Measurements from ENCODE around the gene ITPKC. TPM values are rescaled to one million over a fixed set of nuclear protein-coding genes. Genes with fewer than 3 reads are reported as not detected.
"Not testable (repeated sequence)": the region's sequence is repeated elsewhere in the genome, so short reads cannot be mapped to it uniquely, and the experiment has no call there.

Gene ITPKC
- total RNA-seq, 1 experiment from 2014 or later, result 25.3 TPM

DNA sequence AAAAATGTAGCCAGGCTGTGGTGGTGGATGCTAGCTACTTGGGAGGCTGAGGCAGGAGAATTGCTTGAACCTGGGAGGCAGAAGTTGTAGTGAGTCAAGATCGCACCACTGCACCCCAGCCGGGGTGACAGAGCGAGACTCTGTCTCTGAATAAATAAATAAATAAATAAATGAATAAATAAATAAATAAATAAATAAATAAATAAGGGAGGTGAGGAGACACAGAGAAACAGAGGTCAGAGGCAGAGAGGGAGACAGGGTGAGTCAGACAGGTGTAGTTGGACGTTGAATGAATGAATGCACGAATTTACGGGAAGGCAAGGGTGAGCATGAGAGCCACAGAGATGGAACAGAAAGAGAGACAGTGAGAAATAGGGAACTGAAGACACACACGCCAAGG is 64.2 kb downstream of the ITPKC start:
- DNase-seq, result no peak
- Mint-ChIP-seq H3K9me3 (ENCODE audit: low read depth, unreplicated experiment) (no peaks in the 10 kb centered on the region), H3K36me3 (ENCODE audit: insufficient read depth, unreplicated experiment) (peaks cover 48% of the 10 kb centered on the region), H3K4me1 (ENCODE audit: low read depth, unreplicated experiment) (peaks cover 11% of the 10 kb centered on the region), H3K27me3 (ENCODE audit: unreplicated experiment) (no peaks in the 10 kb centered on the region), H3K4me3 (ENCODE audit: low read depth, unreplicated experiment) (no peak overlapping the region), H3K27ac (ENCODE audit: unreplicated experiment) (no peak overlapping the region)
- CTCF ChIA-PET, result no interaction called here
- no TSS peak for BruUV-seq (replicated peaks)
- TF ChIP-seq CTCF (IDR thresholded peaks at IDR 0.05; ENCODE audit: unreplicated experiment), result no peak
- intact Hi-C loops (cut with micrococcal nuclease; ENCODE audit: unreplicated experiment), result no loop called here

DNA sequence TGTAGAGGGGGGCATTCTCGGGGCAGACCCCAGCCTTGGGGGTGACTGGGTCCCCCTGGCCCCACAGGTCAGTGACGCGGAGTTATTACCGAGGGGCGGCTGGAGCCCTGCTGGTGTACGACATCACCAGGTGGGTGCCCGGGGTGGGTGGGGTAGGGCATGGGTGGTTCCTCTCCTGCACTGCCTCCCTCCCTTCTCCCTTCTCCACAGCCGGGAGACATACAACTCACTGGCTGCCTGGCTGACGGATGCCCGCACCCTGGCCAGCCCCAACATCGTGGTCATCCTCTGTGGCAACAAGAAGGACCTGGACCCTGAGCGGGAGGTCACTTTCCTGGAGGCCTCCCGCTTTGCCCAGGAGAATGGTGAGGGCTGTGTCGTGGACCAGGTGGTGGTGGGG is 66.8 kb downstream of the ITPKC start:
- Mint-ChIP-seq H3K27me3 (ENCODE audit: unreplicated experiment) (no peaks in the 10 kb centered on the region), H3K27ac (ENCODE audit: unreplicated experiment) (no peak overlapping the region), H3K4me3 (ENCODE audit: low read depth, unreplicated experiment) (no peak overlapping the region), H3K36me3 (ENCODE audit: insufficient read depth, unreplicated experiment) (peaks cover 38% of the 10 kb centered on the region), H3K4me1 (ENCODE audit: low read depth, unreplicated experiment) (peaks cover 5% of the 10 kb centered on the region), H3K9me3 (ENCODE audit: low read depth, unreplicated experiment) (no peaks in the 10 kb centered on the region)
- CTCF ChIA-PET, result no interaction called here
- no peak for DNase-seq
- intact Hi-C loops (cut with micrococcal nuclease; ENCODE audit: unreplicated experiment), result no loop called here
- BruUV-seq (replicated peaks), result no TSS peak
- no peak for TF ChIP-seq CTCF (IDR thresholded peaks at IDR 0.05; ENCODE audit: unreplicated experiment)

DNA sequence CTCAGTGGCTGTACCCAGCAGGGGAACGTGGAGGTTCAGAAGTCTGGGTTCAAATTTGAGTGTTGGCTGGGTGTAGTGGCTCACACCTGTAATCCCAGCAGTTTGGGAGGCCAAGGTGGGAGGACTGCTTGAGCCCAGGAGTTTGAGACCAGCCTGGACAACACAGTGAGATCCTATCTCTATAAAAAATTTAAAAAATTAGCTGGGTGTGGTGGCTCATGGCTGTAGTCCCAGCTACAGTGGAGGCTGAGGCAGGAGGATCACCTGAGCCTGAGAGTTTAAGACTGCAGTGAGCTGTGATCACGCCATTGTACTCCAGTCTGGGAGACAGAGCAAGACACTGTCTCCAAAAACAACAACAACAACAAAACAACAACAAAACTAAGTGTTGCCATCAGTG is 67.2 kb downstream of the ITPKC start:
- DNase-seq; H3K27ac Mint-ChIP-seq (ENCODE audit: unreplicated experiment); intact Hi-C loops (cut with micrococcal nuclease; ENCODE audit: unreplicated experiment); H3K27me3 Mint-ChIP-seq (ENCODE audit: unreplicated experiment); H3K4me3 Mint-ChIP-seq (ENCODE audit: low read depth, unreplicated experiment); CTCF ChIA-PET; H3K4me1 Mint-ChIP-seq (ENCODE audit: low read depth, unreplicated experiment); H3K9me3 Mint-ChIP-seq (ENCODE audit: low read depth, unreplicated experiment); BruUV-seq (replicated peaks): not testable (repeated sequence)
- H3K36me3 Mint-ChIP-seq (ENCODE audit: insufficient read depth, unreplicated experiment), result peaks cover 35% of the 10 kb centered on the region

DNA sequence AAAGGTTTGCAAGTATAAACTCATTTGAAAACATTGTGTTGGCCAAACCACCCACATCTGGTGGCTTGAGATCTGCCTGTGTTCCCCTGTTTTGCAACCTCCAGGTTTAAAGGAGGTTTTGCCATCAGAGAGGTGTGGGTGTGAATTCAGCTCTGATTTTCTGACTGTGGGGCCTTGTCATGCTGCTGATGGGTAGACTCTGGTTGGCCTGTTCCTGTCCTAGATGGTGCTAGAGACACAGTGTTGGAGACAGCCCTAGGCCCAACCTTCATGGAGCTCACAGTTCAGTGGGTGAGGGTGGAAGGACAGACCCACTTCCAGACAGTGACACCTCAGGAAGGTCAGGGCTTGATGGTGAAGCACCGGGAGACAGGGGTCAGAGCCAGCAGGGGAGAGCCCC is 68.6 kb downstream of the ITPKC start:
- no peak for TF ChIP-seq CTCF (IDR thresholded peaks at IDR 0.05; ENCODE audit: unreplicated experiment)
- intact Hi-C loops (cut with micrococcal nuclease; ENCODE audit: unreplicated experiment), result no loop called here
- no peaks in the 10 kb centered on the region for H3K27me3 Mint-ChIP-seq (ENCODE audit: unreplicated experiment)
- peaks cover 33% of the 10 kb centered on the region for H3K36me3 Mint-ChIP-seq (ENCODE audit: insufficient read depth, unreplicated experiment)
- no peak overlapping the region for H3K27ac Mint-ChIP-seq (ENCODE audit: unreplicated experiment)
- BruUV-seq (replicated peaks), result no TSS peak
- CTCF ChIA-PET, result no interaction called here
- DNase-seq, result no peak
- H3K4me1 Mint-ChIP-seq (ENCODE audit: low read depth, unreplicated experiment), result no peaks in the 10 kb centered on the region
- H3K4me3 Mint-ChIP-seq (ENCODE audit: low read depth, unreplicated experiment), result no peak overlapping the region
- no peaks in the 10 kb centered on the region for H3K9me3 Mint-ChIP-seq (ENCODE audit: low read depth, unreplicated experiment)

DNA sequence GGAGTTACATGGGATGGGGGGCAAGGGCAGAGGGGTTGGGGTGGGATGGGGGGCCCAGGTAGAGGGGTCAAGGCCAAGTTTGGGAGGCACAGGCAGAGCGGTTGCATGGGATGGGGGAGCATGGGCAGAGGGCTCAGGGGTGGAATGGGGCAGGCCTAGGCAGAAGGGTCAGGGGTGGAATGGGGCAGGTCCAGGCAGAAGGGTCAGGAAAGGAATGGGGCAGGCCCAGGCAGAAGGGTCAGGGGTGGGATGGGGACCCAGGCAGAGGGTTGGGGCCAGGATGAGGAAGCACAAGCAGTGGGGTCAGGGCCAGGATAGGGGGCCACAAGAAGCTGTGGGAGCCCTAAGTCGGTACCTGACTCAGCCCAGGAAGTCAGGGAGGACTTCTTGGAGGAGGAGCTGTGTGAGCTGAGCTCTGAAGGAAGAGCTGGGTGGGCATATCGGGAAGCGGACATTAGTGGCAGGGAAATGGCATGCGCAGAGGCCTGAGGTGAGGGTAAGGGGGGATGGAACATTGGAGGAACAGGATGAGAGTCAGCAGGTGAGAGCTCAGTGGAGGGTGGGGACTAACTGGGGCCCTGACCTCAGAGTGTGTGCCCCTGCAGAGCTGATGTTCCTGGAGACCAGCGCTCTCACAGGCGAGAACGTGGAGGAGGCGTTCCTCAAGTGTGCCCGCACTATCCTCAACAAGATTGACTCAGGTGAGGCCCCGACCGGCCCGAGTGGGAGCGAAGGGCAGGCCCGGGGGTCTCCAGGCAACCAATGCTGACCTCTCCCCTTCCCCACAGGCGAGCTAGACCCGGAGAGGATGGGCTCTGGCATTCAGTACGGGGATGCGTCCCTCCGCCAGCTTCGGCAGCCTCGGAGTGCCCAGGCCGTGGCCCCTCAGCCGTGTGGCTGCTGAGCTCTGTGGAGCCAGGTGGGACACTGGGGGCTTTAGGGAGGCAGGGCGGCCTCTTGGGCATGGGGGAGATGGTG is 69.4 kb downstream of the ITPKC start:
- Mint-ChIP-seq H3K4me1 (ENCODE audit: low read depth, unreplicated experiment) (no peaks in the 10 kb centered on the region), H3K9me3 (ENCODE audit: low read depth, unreplicated experiment) (no peaks in the 10 kb centered on the region), H3K36me3 (ENCODE audit: insufficient read depth, unreplicated experiment) (peaks cover 30% of the 10 kb centered on the region), H3K27ac (ENCODE audit: unreplicated experiment) (no peak overlapping the region), H3K4me3 (ENCODE audit: low read depth, unreplicated experiment) (no peak overlapping the region), H3K27me3 (ENCODE audit: unreplicated experiment) (no peaks in the 10 kb centered on the region)
- BruUV-seq (replicated peaks), result no TSS peak
- CTCF ChIA-PET, result interaction anchor here (0.5 to 0.6 kb wide), 3 partner anchors 28 to 397 kb away, joined by 3 read pairs; no protein-coding TSS in a partner anchor
- intact Hi-C loops (cut with micrococcal nuclease; ENCODE audit: unreplicated experiment), result no loop called here
- DNase-seq, result no peak
- TF ChIP-seq CTCF (IDR thresholded peaks at IDR 0.05; ENCODE audit: unreplicated experiment), result no peak
